Measurements from ENCODE around the gene BTC. TPM values are rescaled to one million over a fixed set of nuclear protein-coding genes. Genes with fewer than 3 reads are reported as not detected.
"Not testable (repeated sequence)": the region's sequence is repeated elsewhere in the genome, so short reads cannot be mapped to it uniquely, and the experiment has no call there.

BTC gene
- polyA plus RNA-seq, 1 of the 3 experiments (the other 2 are of a cell fraction): not detected

DNA sequence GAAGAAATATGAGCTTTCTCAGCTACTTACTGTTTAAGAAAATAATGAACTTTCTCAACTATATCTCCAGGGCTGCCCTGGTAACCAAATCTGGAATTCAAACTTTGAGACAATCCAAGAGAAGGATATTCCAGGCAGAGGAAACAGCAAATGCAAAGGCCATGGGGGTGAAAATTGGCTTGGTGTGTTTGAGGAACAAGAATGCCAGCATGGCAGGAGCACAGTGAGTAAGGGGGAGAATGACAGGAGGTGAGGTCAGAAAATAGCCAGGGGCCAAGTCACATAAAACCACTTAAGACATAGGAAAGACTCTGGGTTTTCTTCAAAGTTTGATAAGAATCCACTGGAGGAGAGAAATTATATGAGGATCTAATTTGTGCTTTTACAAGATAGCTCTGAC, 27.2 kb upstream of the BTC start (continued):
- no peak for TF ChIP-seq GABPA (IDR thresholded peaks at IDR 0.05; ENCODE audit: low read depth)

DNA sequence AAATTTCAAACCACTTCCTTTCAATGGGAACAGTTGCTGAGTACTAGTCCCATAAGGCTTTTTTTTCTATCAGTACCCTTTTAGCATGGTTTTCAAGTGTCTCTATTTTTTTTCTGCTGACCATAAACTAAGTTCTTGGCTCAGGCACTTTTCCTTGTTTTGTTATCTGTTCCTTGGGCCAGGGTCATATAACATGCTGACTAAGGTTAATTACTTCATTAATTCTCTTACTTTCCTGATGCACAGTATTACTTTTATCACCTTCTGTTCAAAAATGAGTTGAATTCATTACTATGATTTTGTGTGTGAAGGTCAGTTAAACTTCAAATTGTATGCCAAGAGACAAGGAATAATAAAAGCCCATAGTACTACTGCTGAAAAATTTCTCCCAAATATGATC, 19.7 kb upstream of the BTC start:
- Histone ChIP-seq H3K79me2 (ENCODE audit: insufficient read depth) (no peaks in the 10 kb centered on the region), H3K27me3 (ENCODE audit: insufficient read depth) (no peaks in the 10 kb centered on the region), H3K9ac (no peak overlapping the region), H3F3A (replicated peaks; ENCODE audit: insufficient read depth) (no peaks in the 10 kb centered on the region), H3K36me3 (replicated peaks in 1 of 2; ENCODE audit: control insufficient read depth in 1 of 2, insufficient read depth in 2 of 2, low read length in 1 of 2) (no peaks in the 10 kb centered on the region), H3K4me1 (ENCODE audit: control insufficient read depth in 1 of 2, insufficient read depth in 2 of 2, low read depth in 1 of 2, low read length in 1 of 2) (no peaks in the 10 kb centered on the region), H4K20me1 (ENCODE audit: insufficient read depth) (no peaks in the 10 kb centered on the region), H3K9me3 (no peaks in the 10 kb centered on the region), H3K4me3 (ENCODE audit: low read depth in 2 of 2, low read length in 1 of 2) (no peak overlapping the region), H3K4me2 (no peak overlapping the region), H3K9me2 (no peaks in the 10 kb centered on the region), H2AFZ (ENCODE audit: low read depth) (no peak overlapping the region), H3K27ac (ENCODE audit: low read depth in 2 of 2, low read length in 1 of 2) (no peak overlapping the region)
- no peak for DNase-seq
- ChIA-PET POLR2A (no interaction called here), CTCF (no interaction called here)
- TF ChIP-seq, protein P1, sequence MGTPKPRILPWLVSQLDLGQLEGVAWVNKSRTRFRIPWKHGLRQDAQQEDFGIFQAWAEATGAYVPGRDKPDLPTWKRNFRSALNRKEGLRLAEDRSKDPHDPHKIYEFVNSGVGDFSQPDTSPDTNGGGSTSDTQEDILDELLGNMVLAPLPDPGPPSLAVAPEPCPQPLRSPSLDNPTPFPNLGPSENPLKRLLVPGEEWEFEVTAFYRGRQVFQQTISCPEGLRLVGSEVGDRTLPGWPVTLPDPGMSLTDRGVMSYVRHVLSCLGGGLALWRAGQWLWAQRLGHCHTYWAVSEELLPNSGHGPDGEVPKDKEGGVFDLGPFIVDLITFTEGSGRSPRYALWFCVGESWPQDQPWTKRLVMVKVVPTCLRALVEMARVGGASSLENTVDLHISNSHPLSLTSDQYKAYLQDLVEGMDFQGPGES (IDR thresholded peaks at IDR 0.05; ENCODE audit: low read depth, low read length): no peak
- TF ChIP-seq, protein P2, sequence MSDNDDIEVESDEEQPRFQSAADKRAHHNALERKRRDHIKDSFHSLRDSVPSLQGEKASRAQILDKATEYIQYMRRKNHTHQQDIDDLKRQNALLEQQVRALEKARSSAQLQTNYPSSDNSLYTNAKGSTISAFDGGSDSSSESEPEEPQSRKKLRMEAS (IDR thresholded peaks at IDR 0.05; ENCODE audit: low read depth): no peak
- no peak for TF ChIP-seq GABPA (IDR thresholded peaks at IDR 0.05; ENCODE audit: low read depth)

DNA sequence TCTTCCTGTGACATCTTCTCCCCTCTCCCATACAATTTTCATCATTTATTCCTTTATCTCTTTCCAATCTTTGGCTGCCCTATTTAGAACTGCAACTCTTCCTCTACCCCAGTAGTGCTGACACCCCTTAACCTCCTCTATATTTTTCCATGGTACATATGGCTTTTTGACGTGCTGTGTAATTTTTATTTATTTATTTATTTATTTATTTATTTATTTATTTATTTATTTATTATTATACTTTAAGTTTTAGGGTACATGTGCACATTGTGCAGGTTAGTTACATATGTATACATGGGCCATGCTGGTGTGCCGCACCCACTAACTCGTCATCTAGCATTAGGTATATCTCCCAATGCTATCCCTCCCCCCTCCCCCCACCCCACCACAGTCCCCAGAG, 17.7 kb upstream of the BTC start:
- H3K36me3 ChIP-seq (replicated peaks in 1 of 2; ENCODE audit: control insufficient read depth in 1 of 2, insufficient read depth in 2 of 2, low read length in 1 of 2); CTCF ChIA-PET; H3K79me2 ChIP-seq (ENCODE audit: insufficient read depth); H2AFZ ChIP-seq (ENCODE audit: low read depth); H4K20me1 ChIP-seq (ENCODE audit: insufficient read depth); H3F3A ChIP-seq (replicated peaks; ENCODE audit: insufficient read depth); H3K4me3 ChIP-seq (ENCODE audit: low read depth in 2 of 2, low read length in 1 of 2); H3K4me1 ChIP-seq (ENCODE audit: control insufficient read depth in 1 of 2, insufficient read depth in 2 of 2, low read depth in 1 of 2, low read length in 1 of 2); H3K27me3 ChIP-seq (ENCODE audit: insufficient read depth); H3K27ac ChIP-seq (ENCODE audit: low read depth in 2 of 2, low read length in 1 of 2); H3K4me2 ChIP-seq; H3K9me3 ChIP-seq; POLR2A ChIA-PET; H3K9ac ChIP-seq; DNase-seq; H3K9me2 ChIP-seq: not testable (repeated sequence)
- WGBS (ENCODE audit: low lambda C conversion rate): 13% methylated on average over 3 of the region's 3 CpGs

DNA sequence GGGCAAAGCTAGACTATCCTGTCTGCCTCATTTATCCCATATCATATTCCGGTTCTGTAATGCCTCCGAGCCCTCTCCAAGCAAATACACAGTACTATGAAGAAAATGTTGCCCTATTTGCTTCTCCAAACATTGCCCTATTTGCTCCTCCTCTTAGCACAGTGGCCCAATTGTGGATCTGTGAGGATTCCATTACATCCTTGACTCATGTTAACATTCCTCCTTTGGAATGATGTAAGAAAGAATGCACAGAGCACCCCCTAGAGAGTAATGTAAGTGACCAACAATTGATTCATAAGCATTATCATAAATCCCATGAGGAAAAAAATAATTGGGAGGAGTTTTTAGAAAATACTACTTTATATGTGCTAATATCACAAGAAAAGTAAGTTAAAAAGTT, 11.3 kb upstream of the BTC start:
- Histone ChIP-seq H2AFZ (ENCODE audit: low read depth) (no peak overlapping the region), H3K4me1 (ENCODE audit: control insufficient read depth in 1 of 2, insufficient read depth in 2 of 2, low read depth in 1 of 2, low read length in 1 of 2) (no peaks in the 10 kb centered on the region), H3K9me2 (no peaks in the 10 kb centered on the region), H4K20me1 (ENCODE audit: insufficient read depth) (no peaks in the 10 kb centered on the region), H3K36me3 (replicated peaks in 1 of 2; ENCODE audit: control insufficient read depth in 1 of 2, insufficient read depth in 2 of 2, low read length in 1 of 2) (no peaks in the 10 kb centered on the region), H3K4me3 (ENCODE audit: low read depth in 2 of 2, low read length in 1 of 2) (no peak overlapping the region), H3F3A (replicated peaks; ENCODE audit: insufficient read depth) (no peaks in the 10 kb centered on the region), H3K4me2 (no peak overlapping the region), H3K79me2 (ENCODE audit: insufficient read depth) (no peaks in the 10 kb centered on the region), H3K27ac (ENCODE audit: low read depth in 2 of 2, low read length in 1 of 2) (no peak overlapping the region), H3K9me3 (no peaks in the 10 kb centered on the region), H3K27me3 (ENCODE audit: insufficient read depth) (no peaks in the 10 kb centered on the region), H3K9ac (no peak overlapping the region)
- DNase-seq: no peak
- POLR2A ChIA-PET: no interaction called here
- CTCF ChIA-PET: no interaction called here
- WGBS (ENCODE audit: low lambda C conversion rate): 0% methylated on average over 2 of the region's 2 CpGs
- no peak for TF ChIP-seq NRF1 (IDR thresholded peaks at IDR 0.05; ENCODE audit: low read depth, low read length)
- TF ChIP-seq FOXM1 (IDR thresholded peaks at IDR 0.05; ENCODE audit: low read depth): no peak
- TF ChIP-seq, protein P3, sequence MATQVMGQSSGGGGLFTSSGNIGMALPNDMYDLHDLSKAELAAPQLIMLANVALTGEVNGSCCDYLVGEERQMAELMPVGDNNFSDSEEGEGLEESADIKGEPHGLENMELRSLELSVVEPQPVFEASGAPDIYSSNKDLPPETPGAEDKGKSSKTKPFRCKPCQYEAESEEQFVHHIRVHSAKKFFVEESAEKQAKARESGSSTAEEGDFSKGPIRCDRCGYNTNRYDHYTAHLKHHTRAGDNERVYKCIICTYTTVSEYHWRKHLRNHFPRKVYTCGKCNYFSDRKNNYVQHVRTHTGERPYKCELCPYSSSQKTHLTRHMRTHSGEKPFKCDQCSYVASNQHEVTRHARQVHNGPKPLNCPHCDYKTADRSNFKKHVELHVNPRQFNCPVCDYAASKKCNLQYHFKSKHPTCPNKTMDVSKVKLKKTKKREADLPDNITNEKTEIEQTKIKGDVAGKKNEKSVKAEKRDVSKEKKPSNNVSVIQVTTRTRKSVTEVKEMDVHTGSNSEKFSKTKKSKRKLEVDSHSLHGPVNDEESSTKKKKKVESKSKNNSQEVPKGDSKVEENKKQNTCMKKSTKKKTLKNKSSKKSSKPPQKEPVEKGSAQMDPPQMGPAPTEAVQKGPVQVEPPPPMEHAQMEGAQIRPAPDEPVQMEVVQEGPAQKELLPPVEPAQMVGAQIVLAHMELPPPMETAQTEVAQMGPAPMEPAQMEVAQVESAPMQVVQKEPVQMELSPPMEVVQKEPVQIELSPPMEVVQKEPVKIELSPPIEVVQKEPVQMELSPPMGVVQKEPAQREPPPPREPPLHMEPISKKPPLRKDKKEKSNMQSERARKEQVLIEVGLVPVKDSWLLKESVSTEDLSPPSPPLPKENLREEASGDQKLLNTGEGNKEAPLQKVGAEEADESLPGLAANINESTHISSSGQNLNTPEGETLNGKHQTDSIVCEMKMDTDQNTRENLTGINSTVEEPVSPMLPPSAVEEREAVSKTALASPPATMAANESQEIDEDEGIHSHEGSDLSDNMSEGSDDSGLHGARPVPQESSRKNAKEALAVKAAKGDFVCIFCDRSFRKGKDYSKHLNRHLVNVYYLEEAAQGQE (IDR thresholded peaks at IDR 0.05; ENCODE audit: low read depth, low read length): no peak
- TF ChIP-seq, protein P4, sequence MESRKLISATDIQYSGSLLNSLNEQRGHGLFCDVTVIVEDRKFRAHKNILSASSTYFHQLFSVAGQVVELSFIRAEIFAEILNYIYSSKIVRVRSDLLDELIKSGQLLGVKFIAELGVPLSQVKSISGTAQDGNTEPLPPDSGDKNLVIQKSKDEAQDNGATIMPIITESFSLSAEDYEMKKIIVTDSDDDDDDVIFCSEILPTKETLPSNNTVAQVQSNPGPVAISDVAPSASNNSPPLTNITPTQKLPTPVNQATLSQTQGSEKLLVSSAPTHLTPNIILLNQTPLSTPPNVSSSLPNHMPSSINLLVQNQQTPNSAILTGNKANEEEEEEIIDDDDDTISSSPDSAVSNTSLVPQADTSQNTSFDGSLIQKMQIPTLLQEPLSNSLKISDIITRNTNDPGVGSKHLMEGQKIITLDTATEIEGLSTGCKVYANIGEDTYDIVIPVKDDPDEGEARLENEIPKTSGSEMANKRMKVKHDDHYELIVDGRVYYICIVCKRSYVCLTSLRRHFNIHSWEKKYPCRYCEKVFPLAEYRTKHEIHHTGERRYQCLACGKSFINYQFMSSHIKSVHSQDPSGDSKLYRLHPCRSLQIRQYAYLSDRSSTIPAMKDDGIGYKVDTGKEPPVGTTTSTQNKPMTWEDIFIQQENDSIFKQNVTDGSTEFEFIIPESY (IDR thresholded peaks at IDR 0.05; ENCODE audit: borderline replicate concordance, low read depth): no peak
- no peak for TF ChIP-seq NFIC (IDR thresholded peaks at IDR 0.05; ENCODE audit: borderline replicate concordance)
- TF ChIP-seq RAD21 (IDR thresholded peaks at IDR 0.05; ENCODE audit: low read length): no peak
- TF ChIP-seq SIN3A (IDR thresholded peaks at IDR 0.05; ENCODE audit: borderline replicate concordance, low read depth, low read length): no peak
- TF ChIP-seq TEAD4 (IDR thresholded peaks at IDR 0.05; ENCODE audit: borderline replicate concordance, insufficient read depth): no peak
- TF ChIP-seq, protein P5, sequence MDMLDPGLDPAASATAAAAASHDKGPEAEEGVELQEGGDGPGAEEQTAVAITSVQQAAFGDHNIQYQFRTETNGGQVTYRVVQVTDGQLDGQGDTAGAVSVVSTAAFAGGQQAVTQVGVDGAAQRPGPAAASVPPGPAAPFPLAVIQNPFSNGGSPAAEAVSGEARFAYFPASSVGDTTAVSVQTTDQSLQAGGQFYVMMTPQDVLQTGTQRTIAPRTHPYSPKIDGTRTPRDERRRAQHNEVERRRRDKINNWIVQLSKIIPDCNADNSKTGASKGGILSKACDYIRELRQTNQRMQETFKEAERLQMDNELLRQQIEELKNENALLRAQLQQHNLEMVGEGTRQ (IDR thresholded peaks at IDR 0.05; ENCODE audit: borderline replicate concordance, low read depth, low read length): no peak

All from SK-N-SH (cell line).